A673 (cell line): ENCODE measurements around the gene LINC00632. TPM values are rescaled to one million over a fixed set of nuclear protein-coding genes. Genes with fewer than 3 reads are reported as not detected.
A peak's percentile ranks its signal among the peaks of the same experiment; 100 is the strongest.

Experiments
- BruUV-seq: library from RNA; stranded (reverse); fragments of 400-500 nt; replicated peaks from 2 replicates; lab custom pipeline; 2021; lab: Mats Ljungman, UMichigan
- CTCF ChIA-PET: fragments of 300-600 bp; sonication (Branson Sonifier 250); formaldehyde crosslinking; loops from one replicate; lab custom pipeline; 2022; ENCODE audit warnings: antibody characterized with exemption; lab: Charles Lee
- POLR2A ChIA-PET: fragments of 300-600 bp; sonication (Branson Sonifier 250); formaldehyde crosslinking; loops from one replicate; lab custom pipeline; 2022; ENCODE audit warnings: antibody characterized with exemption; ENCODE audit not compliant: low non-redundant PET; lab: Charles Lee
- DNase-seq: peaks from one replicate; pipeline ENCODE4 v3.0.0-alpha.2; 2015; ENCODE audit warnings: low spot score
- H3K27ac ChIP-seq: fragments of 200-600 bp; sonication (generic); 2 replicates; pipeline ENCODE4 v1.5.1; 2016; ENCODE audit warnings: mixed run types, low read depth, mild to moderate bottlenecking, mixed read lengths, antibody characterized with exemption, low read length; ENCODE audit not compliant: poor library complexity, severe bottlenecking
- H3K27me3 ChIP-seq: fragments of 200-600 bp; sonication (generic); replicated peaks from 2 replicates; pipeline ENCODE4 v1.6.1; 2017; ENCODE audit warnings: mixed run types, low read depth, mild to moderate bottlenecking, mixed read lengths, antibody characterized with exemption, low read length; ENCODE audit not compliant: insufficient read depth, poor library complexity
- H3K36me3 ChIP-seq: fragments of 200-600 bp; sonication (generic); 2 replicates; pipeline ENCODE4 v1.6.1; 2016; ENCODE audit warnings: mixed run types, mild to moderate bottlenecking, mixed read lengths, antibody characterized with exemption, low read length; ENCODE audit not compliant: insufficient read depth, poor library complexity, severe bottlenecking
- H3K4me1 ChIP-seq: fragments of 200-600 bp; sonication (generic); 2 replicates; pipeline ENCODE4 v1.6.1; 2017; ENCODE audit warnings: mixed run types, mild to moderate bottlenecking, mixed read lengths, antibody characterized with exemption, low read length; ENCODE audit not compliant: insufficient read depth, poor library complexity, severe bottlenecking
- H3K4me3 ChIP-seq: fragments of 200-600 bp; sonication (generic); 2 replicates; pipeline ENCODE4 v1.5.1; 2016; ENCODE audit warnings: low read depth, mixed run types, mild to moderate bottlenecking, mixed read lengths, low read length; ENCODE audit not compliant: poor library complexity, severe bottlenecking
- H3K9me3 ChIP-seq: fragments of 200-600 bp; sonication (generic); 2 replicates; pipeline ENCODE4 v1.6.1; 2016; ENCODE audit warnings: mixed run types, low read depth, mild to moderate bottlenecking, mixed read lengths, antibody characterized with exemption, low read length; ENCODE audit not compliant: poor library complexity, severe bottlenecking
- CTCF ChIP-seq: fragments of 300-800, 200-600 bp; sonication (generic); conservative IDR thresholded peaks from 2 replicates; pipeline ENCODE4 v1.5.1; 2017; ENCODE audit warnings: low read depth, mild to moderate bottlenecking, antibody characterized with exemption, low read length, moderate library complexity, mixed read lengths
- EZH2 ChIP-seq: fragments of 200-600 bp; sonication (generic); IDR thresholded peaks from 2 replicates; pipeline ENCODE4 v1.6.1; 2017; ENCODE audit warnings: borderline replicate concordance, low read depth, mild to moderate bottlenecking, mixed read lengths, antibody characterized with exemption, low read length; ENCODE audit not compliant: poor library complexity, severe bottlenecking
- intact Hi-C: fragments of 100-400 bp; cut with micrococcal nuclease; formaldehyde crosslinking; loops from one replicate; pipeline ENCODE4 v1.10.0; 2022; ENCODE audit not compliant: unreplicated experiment
- total RNA-seq: library from RNA; stranded (reverse); gene quantifications from 2 replicates; pipeline ENCODE4 v1.2.3, GENCODE V29; 2021

The LINC00632 gene
- total RNA-seq, 1 experiment from 2014 or later, result 7.5 TPM

DNA sequence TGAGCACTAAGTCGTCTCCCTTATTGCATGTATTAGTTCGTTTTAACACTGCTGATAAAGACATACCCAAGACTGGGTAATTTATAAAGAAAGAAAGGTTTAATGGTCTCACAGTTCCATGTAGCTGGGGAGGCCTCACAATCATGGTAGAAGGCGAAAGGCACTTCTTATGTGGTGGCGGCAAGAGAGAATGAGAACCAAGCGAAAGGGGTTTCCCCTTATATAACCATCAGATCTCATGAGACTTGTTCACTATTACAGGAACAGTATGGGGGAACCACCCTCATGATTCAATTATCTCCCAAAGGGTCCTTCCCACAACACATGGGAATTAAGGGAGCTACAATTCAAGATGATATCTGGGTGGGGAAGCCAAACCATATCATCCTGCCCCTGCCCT lies 85.1 kb downstream of the LINC00632 start:
- TF ChIP-seq EZH2, result no peak
- no peaks in the 10 kb centered on the region for H3K36me3 ChIP-seq
- no peak overlapping the region for H3K27ac ChIP-seq
- POLR2A ChIA-PET, result no interaction called here
- no peak for DNase-seq
- BruUV-seq, result no TSS peak
- intact Hi-C loops, result no loop called here
- no peaks in the 10 kb centered on the region for H3K27me3 ChIP-seq
- no peaks in the 10 kb centered on the region for H3K9me3 ChIP-seq
- no peaks in the 10 kb centered on the region for H3K4me1 ChIP-seq
- CTCF ChIA-PET, result no interaction called here
- H3K4me3 ChIP-seq, result no peak overlapping the region

GRCh38 chrX:140799216-140799615 lies 89.7 kb downstream of the LINC00632 start:
- no peak for DNase-seq
- intact Hi-C loops, result no loop called here
- no peaks in the 10 kb centered on the region for H3K27me3 ChIP-seq

DNA sequence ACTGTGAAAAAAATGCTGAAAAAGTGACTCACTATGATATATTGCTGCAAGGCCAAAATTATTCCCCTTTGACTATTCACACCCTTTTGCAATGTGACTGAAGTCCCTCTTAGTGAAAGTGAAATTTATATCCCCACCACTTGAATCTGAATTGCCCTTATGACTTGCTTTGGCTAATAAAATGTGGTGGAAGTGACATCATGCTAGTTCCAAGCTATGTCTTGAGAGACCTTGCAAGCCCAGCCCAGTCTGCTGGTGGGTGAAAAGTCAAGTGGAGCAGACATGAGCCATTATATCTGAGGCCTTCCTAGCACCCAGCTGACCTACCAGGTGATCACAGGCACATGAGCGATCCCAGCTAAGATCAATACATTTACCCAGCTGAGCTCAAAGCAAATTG lies 94.7 kb downstream of the LINC00632 start:
- intact Hi-C loops, result no loop called here
- Histone ChIP-seq H3K4me1 (no peaks in the 10 kb centered on the region), H3K27ac (no peak overlapping the region), H3K27me3 (no peaks in the 10 kb centered on the region), H3K4me3 (no peak overlapping the region), H3K9me3 (no peaks in the 10 kb centered on the region), H3K36me3 (no peaks in the 10 kb centered on the region)
- TF ChIP-seq EZH2, result no peak
- no peak for TF ChIP-seq CTCF
- CTCF ChIA-PET, result no interaction called here
- BruUV-seq, result no TSS peak
- POLR2A ChIA-PET, result no interaction called here
- DNase-seq, result no peak

More at GRCh38 chrX:140799216-140799615, 89.7 kb downstream of the LINC00632 start:
- POLR2A ChIA-PET, result no interaction called here
- Histone ChIP-seq H3K4me1 (no peaks in the 10 kb centered on the region), H3K27ac (no peak overlapping the region), H3K36me3 (no peaks in the 10 kb centered on the region), H3K4me3 (no peak overlapping the region), H3K9me3 (no peaks in the 10 kb centered on the region)
- TF ChIP-seq EZH2 (no peak), CTCF (no peak)
- CTCF ChIA-PET, result no interaction called here
- BruUV-seq, result no TSS peak

- BruUV-seq, result no TSS peak
- Histone ChIP-seq H3K27me3 (no peaks in the 10 kb centered on the region), H3K4me3 (no peak overlapping the region), H3K36me3 (no peaks in the 10 kb centered on the region), H3K9me3 (peaks cover 6% of the 10 kb centered on the region), H3K27ac (no peak overlapping the region), H3K4me1 (no peaks in the 10 kb centered on the region)
- TF ChIP-seq CTCF (no peak), EZH2 (no peak)
- DNase-seq, result peak; percentile 36
- POLR2A ChIA-PET, result no interaction called here
- intact Hi-C loops, result no loop called here
- CTCF ChIA-PET, result no interaction called here
These were observed 106.3 kb downstream of the LINC00632 start for GRCh38 chrX:140815868-140816267.
